SK-N-SH treated with all-trans-retinoic acid at 6 μM for 48 hours (cell line): ENCODE data around the gene MCTP2.

Source experiments
- ARNTL ChIP-seq: fragments of 450-650 bp; formaldehyde crosslinking; IDR thresholded peaks from 2 replicates; pipeline ENCODE4 v1.5.0; 2020; ENCODE audit warnings: low read depth, mild to moderate bottlenecking, moderate library complexity, borderline replicate concordance
- BACH2 ChIP-seq: fragments of 250-450 bp; sonication (Bioruptor Pico); IDR thresholded peaks from 2 replicates; pipeline ENCODE4 v1.9.0; 2021; ENCODE audit warnings: mild to moderate bottlenecking, borderline replicate concordance
- CSDC2 ChIP-seq: fragments of 250-450 bp; sonication (Bioruptor Pico); IDR thresholded peaks from 2 replicates; pipeline ENCODE4 v1.5.0; 2020; ENCODE audit warnings: mild to moderate bottlenecking, moderate library complexity
- ESRRG ChIP-seq: fragments of 250-450 bp; sonication (Bioruptor Pico); IDR thresholded peaks from 2 replicates; pipeline ENCODE4 v1.6.1; 2021; ENCODE audit warnings: mild to moderate bottlenecking
- OSR1 ChIP-seq: fragments of 250-450 bp; sonication (Bioruptor Pico); IDR thresholded peaks from 2 replicates; pipeline ENCODE4 v1.8.0; 2022; ENCODE audit warnings: moderate library complexity, mild to moderate bottlenecking, inconsistent platforms
- PPARA ChIP-seq: fragments of 250-450 bp; sonication (Bioruptor Pico); IDR thresholded peaks from 2 replicates; pipeline ENCODE4 v1.5.0; 2020; ENCODE audit warnings: mild to moderate bottlenecking, borderline replicate concordance
- RARB ChIP-seq: fragments of 250-450 bp; sonication (Bioruptor Pico); IDR thresholded peaks from 2 replicates; pipeline ENCODE4 v1.8.0; 2021; ENCODE audit warnings: mild to moderate bottlenecking, moderate library complexity
- SNAI2 ChIP-seq: fragments of 250-450 bp; sonication (Bioruptor Pico); IDR thresholded peaks from 2 replicates; pipeline ENCODE4 v1.5.0; 2020; ENCODE audit warnings: mild to moderate bottlenecking, moderate library complexity
- ZNF8 ChIP-seq: fragments of 450-650 bp; formaldehyde crosslinking; IDR thresholded peaks from 2 replicates; pipeline ENCODE4 v1.5.0; 2020; ENCODE audit warnings: mild to moderate bottlenecking, moderate library complexity
- TF ChIP-seq, protein P1 (sequence below): fragments of 250-450 bp; sonication (Bioruptor Pico); IDR thresholded peaks from 2 replicates; pipeline ENCODE4 v1.5.1; 2020; ENCODE audit warnings: low read depth, mild to moderate bottlenecking, moderate library complexity
- TF ChIP-seq, protein P2 (sequence below): fragments of 250-450 bp; sonication (Bioruptor Pico); IDR thresholded peaks from 2 replicates; pipeline ENCODE4 v1.8.0; 2020; ENCODE audit warnings: mild to moderate bottlenecking, moderate library complexity, borderline replicate concordance

DNA sequence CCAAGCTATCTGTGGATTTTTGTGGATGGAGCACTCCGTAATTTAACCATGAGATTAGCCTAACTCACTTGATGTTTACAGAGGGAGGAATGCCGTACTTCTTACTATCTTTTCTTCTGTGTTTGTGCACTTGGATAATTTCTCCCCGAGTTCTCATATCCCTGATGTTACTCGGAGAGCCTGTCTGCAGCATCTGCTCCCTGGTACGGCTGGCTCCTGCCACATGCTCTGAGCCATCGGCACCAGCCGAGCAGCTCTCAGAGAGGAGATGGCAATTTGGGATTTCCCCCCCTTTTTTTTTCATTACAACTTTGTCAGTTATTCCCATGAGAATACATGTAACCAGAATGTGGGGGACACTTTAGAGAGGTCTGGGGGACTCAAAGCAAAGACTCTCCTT, 155.0 kb downstream of the MCTP2 start:
- TF ChIP-seq ESRRG, result no peak
- no peak for TF ChIP-seq CSDC2 (CRISPR knock-in tag)
- TF ChIP-seq OSR1 (CRISPR knock-in tag), result no peak
- no peak for TF ChIP-seq BACH2
- TF ChIP-seq, protein P1, sequence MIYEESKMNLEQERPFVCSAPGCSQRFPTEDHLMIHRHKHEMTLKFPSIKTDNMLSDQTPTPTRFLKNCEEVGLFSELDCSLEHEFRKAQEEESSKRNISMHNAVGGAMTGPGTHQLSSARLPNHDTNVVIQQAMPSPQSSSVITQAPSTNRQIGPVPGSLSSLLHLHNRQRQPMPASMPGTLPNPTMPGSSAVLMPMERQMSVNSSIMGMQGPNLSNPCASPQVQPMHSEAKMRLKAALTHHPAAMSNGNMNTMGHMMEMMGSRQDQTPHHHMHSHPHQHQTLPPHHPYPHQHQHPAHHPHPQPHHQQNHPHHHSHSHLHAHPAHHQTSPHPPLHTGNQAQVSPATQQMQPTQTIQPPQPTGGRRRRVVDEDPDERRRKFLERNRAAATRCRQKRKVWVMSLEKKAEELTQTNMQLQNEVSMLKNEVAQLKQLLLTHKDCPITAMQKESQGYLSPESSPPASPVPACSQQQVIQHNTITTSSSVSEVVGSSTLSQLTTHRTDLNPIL (CRISPR knock-in tag), result no peak
- no peak for TF ChIP-seq PPARA (CRISPR knock-in tag)
- TF ChIP-seq, protein P2, sequence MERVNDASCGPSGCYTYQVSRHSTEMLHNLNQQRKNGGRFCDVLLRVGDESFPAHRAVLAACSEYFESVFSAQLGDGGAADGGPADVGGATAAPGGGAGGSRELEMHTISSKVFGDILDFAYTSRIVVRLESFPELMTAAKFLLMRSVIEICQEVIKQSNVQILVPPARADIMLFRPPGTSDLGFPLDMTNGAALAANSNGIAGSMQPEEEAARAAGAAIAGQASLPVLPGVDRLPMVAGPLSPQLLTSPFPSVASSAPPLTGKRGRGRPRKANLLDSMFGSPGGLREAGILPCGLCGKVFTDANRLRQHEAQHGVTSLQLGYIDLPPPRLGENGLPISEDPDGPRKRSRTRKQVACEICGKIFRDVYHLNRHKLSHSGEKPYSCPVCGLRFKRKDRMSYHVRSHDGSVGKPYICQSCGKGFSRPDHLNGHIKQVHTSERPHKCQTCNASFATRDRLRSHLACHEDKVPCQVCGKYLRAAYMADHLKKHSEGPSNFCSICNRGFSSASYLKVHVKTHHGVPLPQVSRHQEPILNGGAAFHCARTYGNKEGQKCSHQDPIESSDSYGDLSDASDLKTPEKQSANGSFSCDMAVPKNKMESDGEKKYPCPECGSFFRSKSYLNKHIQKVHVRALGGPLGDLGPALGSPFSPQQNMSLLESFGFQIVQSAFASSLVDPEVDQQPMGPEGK (CRISPR knock-in tag), result no peak
- no peak for TF ChIP-seq RARB (CRISPR knock-in tag)
- TF ChIP-seq ZNF8 (CRISPR knock-in tag), result no peak
- no peak for TF ChIP-seq ARNTL
- TF ChIP-seq SNAI2 (CRISPR knock-in tag), result no peak
